Measurements from ENCODE around the gene PHF21B. TPM values are rescaled to one million over a fixed set of nuclear protein-coding genes. Genes with fewer than 3 reads are reported as not detected.
"Not testable (repeated sequence)": the region's sequence is repeated elsewhere in the genome, so short reads cannot be mapped to it uniquely, and the experiment has no call there.

The PHF21B gene
- total RNA-seq, 1 donor: not detected

GRCh38 chr22:44924098-44924497, 85.7 kb downstream of the PHF21B start:
- H3K27ac ChIP-seq (ENCODE audit: low read depth, low read length): no peak overlapping the region
- no peaks in the 10 kb centered on the region for H3K79me2 ChIP-seq (ENCODE audit: insufficient read depth, low read length)
- H3K4me3 ChIP-seq (ENCODE audit: insufficient read depth, low read length): no peak overlapping the region
- H4K20me1 ChIP-seq (ENCODE audit: insufficient read depth, low read length): no peaks in the 10 kb centered on the region
- H3K4me1 ChIP-seq (ENCODE audit: insufficient read depth, low read length): no peaks in the 10 kb centered on the region
- no peaks in the 10 kb centered on the region for H3K9me3 ChIP-seq (ENCODE audit: low read depth, low read length)
- H3K4me2 ChIP-seq (ENCODE audit: insufficient read depth, low read length): no peak overlapping the region
- no peaks in the 10 kb centered on the region for H3K36me3 ChIP-seq (ENCODE audit: insufficient read depth, low read length)
- no peak for TF ChIP-seq CTCF (IDR thresholded peaks at IDR 0.05; ENCODE audit: extremely low read depth, low read depth, low read length)
- no peak overlapping the region for H2AFZ ChIP-seq (ENCODE audit: low read length)
- no peak for DNase-seq (ENCODE audit: insufficient read length, low spot score, missing footprints)
- H3K27me3 ChIP-seq (ENCODE audit: insufficient read depth, low read length): no peaks in the 10 kb centered on the region

GRCh38 chr22:44921766-44922165, 88.0 kb downstream of the PHF21B start:
- not testable (repeated sequence) for H4K20me1 ChIP-seq (ENCODE audit: insufficient read depth, low read length); H3K4me2 ChIP-seq (ENCODE audit: insufficient read depth, low read length); H3K9me3 ChIP-seq (ENCODE audit: low read depth, low read length); DNase-seq (ENCODE audit: insufficient read length, low spot score, missing footprints); H3K27ac ChIP-seq (ENCODE audit: low read depth, low read length); H3K4me3 ChIP-seq (ENCODE audit: insufficient read depth, low read length); H3K4me1 ChIP-seq (ENCODE audit: insufficient read depth, low read length); H3K27me3 ChIP-seq (ENCODE audit: insufficient read depth, low read length); H3K79me2 ChIP-seq (ENCODE audit: insufficient read depth, low read length); H3K36me3 ChIP-seq (ENCODE audit: insufficient read depth, low read length); H2AFZ ChIP-seq (ENCODE audit: low read length)

GRCh38 chr22:44920183-44920582, 89.6 kb downstream of the PHF21B start:
- Histone ChIP-seq H3K9me3 (ENCODE audit: low read depth, low read length) (no peaks in the 10 kb centered on the region), H3K27me3 (ENCODE audit: insufficient read depth, low read length) (no peaks in the 10 kb centered on the region), H4K20me1 (ENCODE audit: insufficient read depth, low read length) (no peaks in the 10 kb centered on the region), H3K27ac (ENCODE audit: low read depth, low read length) (no peak overlapping the region), H3K4me2 (ENCODE audit: insufficient read depth, low read length) (no peak overlapping the region), H3K4me3 (ENCODE audit: insufficient read depth, low read length) (no peak overlapping the region), H3K4me1 (ENCODE audit: insufficient read depth, low read length) (no peaks in the 10 kb centered on the region), H2AFZ (ENCODE audit: low read length) (no peak overlapping the region), H3K79me2 (ENCODE audit: insufficient read depth, low read length) (no peaks in the 10 kb centered on the region), H3K36me3 (ENCODE audit: insufficient read depth, low read length) (no peaks in the 10 kb centered on the region)
- DNase-seq (ENCODE audit: insufficient read length, low spot score, missing footprints): peak; percentile 69
- no peak for TF ChIP-seq CTCF (IDR thresholded peaks at IDR 0.05; ENCODE audit: extremely low read depth, low read depth, low read length)

GRCh38 chr22:44919691-44920090, 90.1 kb downstream of the PHF21B start:
- DNase-seq (ENCODE audit: insufficient read length, low spot score, missing footprints): peak; percentile 82
- Histone ChIP-seq H3K9me3 (ENCODE audit: low read depth, low read length) (no peaks in the 10 kb centered on the region), H3K27me3 (ENCODE audit: insufficient read depth, low read length) (no peaks in the 10 kb centered on the region), H3K27ac (ENCODE audit: low read depth, low read length) (no peak overlapping the region), H3K4me3 (ENCODE audit: insufficient read depth, low read length) (no peak overlapping the region), H3K4me1 (ENCODE audit: insufficient read depth, low read length) (no peaks in the 10 kb centered on the region), H3K36me3 (ENCODE audit: insufficient read depth, low read length) (no peaks in the 10 kb centered on the region), H3K4me2 (ENCODE audit: insufficient read depth, low read length) (no peak overlapping the region), H4K20me1 (ENCODE audit: insufficient read depth, low read length) (no peaks in the 10 kb centered on the region), H2AFZ (ENCODE audit: low read length) (no peak overlapping the region), H3K79me2 (ENCODE audit: insufficient read depth, low read length) (no peaks in the 10 kb centered on the region)
- TF ChIP-seq CTCF (IDR thresholded peaks at IDR 0.05; ENCODE audit: extremely low read depth, low read depth, low read length): no peak
